AG04449 (cell line): ENCODE data around the gene OR1I1.
A peak's percentile ranks its signal among the peaks of the same experiment; 100 is the strongest.

Experiments
- CTCF ChIA-PET: fragments of 350-600 bp; formaldehyde crosslinking; extraction: SDS; loops from one replicate; lab custom pipeline; 2021; ENCODE audit warnings: antibody characterized with exemption; lab: Yijun Ruan, JAX
- POLR2A ChIA-PET: fragments of 400-600, 350-600 bp; formaldehyde crosslinking; extraction: SDS; loops from one replicate; lab custom pipeline; 2020; ENCODE audit warnings: antibody characterized with exemption, inconsistent platforms; lab: Yijun Ruan, JAX
- DNase-seq: peaks from one replicate; pipeline ENCODE4 v3.0.0-alpha.2; 2010; ENCODE audit warnings: low read depth, low spot score
- H3K4me3 ChIP-seq: 2 replicates; pipeline ENCODE4 v1.5.1; 2011; ENCODE audit warnings: low read depth, mild to moderate bottlenecking, control low read depth, low read length
- TF ChIP-seq, protein P1 (sequence below): IDR thresholded peaks from one replicate; pipeline ENCODE4 v1.5.1; 2011; ENCODE audit warnings: mild to moderate bottlenecking, moderate library complexity, low read length, control low read depth, inconsistent platforms; ENCODE audit not compliant: insufficient read depth; ENCODE audit errors: missing control alignments

OR1I1 gene

DNA sequence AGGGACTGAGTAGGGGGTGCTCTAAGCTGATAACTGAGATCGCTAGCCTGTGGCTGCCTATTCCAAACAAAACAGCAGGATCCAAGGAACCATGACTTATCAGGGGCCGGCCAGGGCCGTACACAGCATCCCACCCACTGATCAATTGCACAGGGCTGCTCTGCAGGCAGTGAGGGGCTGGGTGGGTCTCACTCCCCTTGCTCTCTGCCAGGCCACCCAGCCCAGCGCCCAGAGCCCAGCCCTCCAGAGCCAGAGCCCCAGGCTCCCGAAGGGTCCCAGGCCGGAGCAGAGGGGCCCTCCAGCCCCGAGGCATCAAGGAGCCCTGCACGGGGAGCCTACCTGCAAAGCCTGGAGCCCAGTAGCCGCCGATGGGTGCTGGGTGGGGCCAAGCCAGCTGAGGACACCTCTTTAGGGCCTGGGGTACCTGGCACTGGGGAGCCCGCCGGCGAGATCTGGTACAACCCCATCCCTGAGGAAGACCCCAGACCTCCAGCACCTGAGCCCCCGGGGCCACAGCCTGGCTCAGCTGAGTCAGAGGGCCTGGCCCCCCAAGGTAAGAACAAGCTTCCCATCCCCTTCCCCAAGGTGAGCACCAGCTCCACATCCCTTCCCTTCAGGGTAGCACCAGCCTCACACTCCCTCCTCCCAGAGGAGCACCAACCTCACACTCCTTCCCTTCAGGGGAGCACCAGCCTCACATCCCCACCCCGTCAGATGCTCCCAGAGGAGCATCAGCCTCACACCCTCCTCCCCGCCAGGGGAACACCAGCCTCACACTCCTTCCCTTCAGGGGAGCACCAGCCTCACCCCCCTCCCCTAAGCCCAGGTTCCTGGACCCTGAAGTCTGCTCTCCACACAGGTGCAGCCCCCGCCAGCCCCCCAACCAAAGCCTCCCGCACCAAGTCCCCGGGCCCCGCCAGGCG is 27.1 kb downstream of the OR1I1 start:
- POLR2A ChIA-PET: interaction anchor here (1.3 to 1.8 kb wide), 2 partner anchors 10 to 16 kb away, joined by 3 to 5 read pairs; a partner anchor contains a TSS
- CTCF ChIA-PET: interaction anchor here (0.8 to 1.6 kb wide), 4 partner anchors 16 to 552 kb away, joined by 3 to 4 read pairs (median 4); a partner anchor contains a TSS
- H3K4me3 ChIP-seq: peak overlapping the region; percentile 81

DNA sequence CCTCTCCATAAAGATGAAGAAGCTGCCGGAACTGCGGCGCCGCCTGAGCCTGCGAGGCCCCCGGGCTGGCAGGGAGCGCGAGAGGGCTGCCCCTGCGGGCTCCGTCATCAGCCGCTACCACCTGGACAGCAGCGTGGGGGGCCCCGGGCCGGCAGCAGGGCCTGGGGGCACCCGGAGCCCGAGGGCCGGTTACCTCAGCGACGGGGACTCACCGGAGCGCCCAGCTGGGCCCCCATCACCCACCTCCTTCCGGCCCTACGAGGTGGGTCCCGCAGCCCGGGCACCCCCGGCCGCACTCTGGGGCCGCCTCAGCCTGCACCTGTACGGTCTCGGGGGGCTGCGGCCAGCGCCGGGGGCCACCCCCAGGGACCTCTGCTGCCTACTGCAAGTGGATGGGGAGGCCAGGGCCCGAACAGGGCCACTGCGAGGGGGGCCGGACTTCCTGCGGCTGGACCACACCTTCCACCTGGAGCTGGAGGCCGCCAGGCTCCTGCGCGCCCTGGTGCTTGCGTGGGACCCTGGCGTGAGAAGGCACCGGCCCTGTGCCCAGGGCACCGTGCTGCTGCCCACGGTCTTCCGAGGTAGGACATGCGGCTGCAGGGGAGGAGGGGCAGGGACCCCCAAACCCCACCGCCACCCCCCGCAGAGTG is 27.9 kb downstream of the OR1I1 start:
- TF ChIP-seq, protein P1, sequence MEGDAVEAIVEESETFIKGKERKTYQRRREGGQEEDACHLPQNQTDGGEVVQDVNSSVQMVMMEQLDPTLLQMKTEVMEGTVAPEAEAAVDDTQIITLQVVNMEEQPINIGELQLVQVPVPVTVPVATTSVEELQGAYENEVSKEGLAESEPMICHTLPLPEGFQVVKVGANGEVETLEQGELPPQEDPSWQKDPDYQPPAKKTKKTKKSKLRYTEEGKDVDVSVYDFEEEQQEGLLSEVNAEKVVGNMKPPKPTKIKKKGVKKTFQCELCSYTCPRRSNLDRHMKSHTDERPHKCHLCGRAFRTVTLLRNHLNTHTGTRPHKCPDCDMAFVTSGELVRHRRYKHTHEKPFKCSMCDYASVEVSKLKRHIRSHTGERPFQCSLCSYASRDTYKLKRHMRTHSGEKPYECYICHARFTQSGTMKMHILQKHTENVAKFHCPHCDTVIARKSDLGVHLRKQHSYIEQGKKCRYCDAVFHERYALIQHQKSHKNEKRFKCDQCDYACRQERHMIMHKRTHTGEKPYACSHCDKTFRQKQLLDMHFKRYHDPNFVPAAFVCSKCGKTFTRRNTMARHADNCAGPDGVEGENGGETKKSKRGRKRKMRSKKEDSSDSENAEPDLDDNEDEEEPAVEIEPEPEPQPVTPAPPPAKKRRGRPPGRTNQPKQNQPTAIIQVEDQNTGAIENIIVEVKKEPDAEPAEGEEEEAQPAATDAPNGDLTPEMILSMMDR: no peak
- POLR2A ChIA-PET: no interaction called here
- no peak for DNase-seq
- no peak overlapping the region for H3K4me3 ChIP-seq
- CTCF ChIA-PET: interaction anchor here (0.8 to 1.1 kb wide), 2 partner anchors 40 to 52 kb away, joined by 3 read pairs; no protein-coding TSS in a partner anchor

More for the DNA sequence above, 27.1 kb downstream of the OR1I1 start:
- TF ChIP-seq, protein P1: no peak
- no peak for DNase-seq

DNA sequence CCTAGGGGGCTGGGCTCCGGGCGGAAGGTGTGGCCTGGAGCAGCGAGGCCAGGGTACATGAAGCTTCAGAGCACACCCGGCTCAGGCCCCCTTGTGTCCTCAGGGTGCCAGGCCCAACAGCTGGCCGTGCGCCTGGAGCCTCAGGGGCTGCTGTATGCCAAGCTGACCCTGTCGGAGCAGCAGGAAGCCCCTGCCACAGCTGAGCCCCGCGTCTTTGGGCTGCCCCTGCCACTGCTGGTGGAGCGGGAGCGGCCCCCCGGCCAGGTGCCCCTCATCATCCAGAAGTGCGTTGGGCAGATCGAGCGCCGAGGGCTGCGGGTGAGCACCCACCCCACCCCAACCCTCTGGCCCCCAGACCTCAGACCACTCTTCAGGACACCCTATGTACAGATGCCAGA is 28.4 kb downstream of the OR1I1 start:
- TF ChIP-seq, protein P1: no peak
- ChIA-PET CTCF (no interaction called here), POLR2A (no interaction called here)
- H3K4me3 ChIP-seq: no peak overlapping the region
- no peak for DNase-seq

GRCh38 chr19:15111758-15112157 is 29.7 kb downstream of the OR1I1 start:
- TF ChIP-seq, protein P1: no peak
- DNase-seq: no peak
- ChIA-PET POLR2A (interaction anchor here (1.6 kb wide), 1 partner anchor 14 kb away, joined by 3 read pairs; a partner anchor contains a TSS), CTCF (interaction anchor here (1.0 to 1.2 kb wide), 3 partner anchors 10 to 38 kb away, joined by 3 to 4 read pairs (median 4); no protein-coding TSS in a partner anchor)
- no peak overlapping the region for H3K4me3 ChIP-seq

DNA sequence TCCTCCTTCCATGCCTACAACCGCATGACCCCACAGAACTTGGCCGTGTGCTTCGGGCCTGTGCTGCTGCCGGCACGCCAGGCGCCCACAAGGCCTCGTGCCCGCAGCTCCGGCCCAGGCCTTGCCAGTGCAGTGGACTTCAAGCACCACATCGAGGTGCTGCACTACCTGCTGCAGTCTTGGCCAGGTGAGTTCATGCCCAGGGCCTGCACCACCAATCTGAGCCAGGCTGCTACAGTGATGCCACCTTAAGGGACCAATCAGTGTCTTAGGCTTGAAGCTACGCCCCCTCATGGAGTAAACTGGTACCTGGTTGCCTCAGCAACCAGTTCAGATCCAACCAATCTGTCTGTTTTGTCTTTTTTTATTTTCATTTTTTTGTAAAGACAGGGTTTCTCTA is 30.4 kb downstream of the OR1I1 start:
- CTCF ChIA-PET: interaction anchor here (0.7 to 1.2 kb wide), 3 partner anchors 8 to 12 kb away, joined by 3 to 4 read pairs (median 3); no protein-coding TSS in a partner anchor
- TF ChIP-seq, protein P1: no peak
- H3K4me3 ChIP-seq: no peak overlapping the region
- POLR2A ChIA-PET: interaction anchor here (1.6 kb wide), 1 partner anchor 13 kb away, joined by 3 read pairs; a partner anchor contains a TSS
- no peak for DNase-seq
